Measurements from ENCODE around the gene DLGAP4. TPM values are rescaled to one million over a fixed set of nuclear protein-coding genes. Genes with fewer than 3 reads are reported as not detected.
A peak's percentile ranks its signal among the peaks of the same experiment; 100 is the strongest.
"Not testable (repeated sequence)": the region's sequence is repeated elsewhere in the genome, so short reads cannot be mapped to it uniquely, and the experiment has no call there.

DLGAP4 gene
- total and polyA plus RNA-seq, 8 donors, result 15.1 to 92.2 (median 33.5) TPM

DNA sequence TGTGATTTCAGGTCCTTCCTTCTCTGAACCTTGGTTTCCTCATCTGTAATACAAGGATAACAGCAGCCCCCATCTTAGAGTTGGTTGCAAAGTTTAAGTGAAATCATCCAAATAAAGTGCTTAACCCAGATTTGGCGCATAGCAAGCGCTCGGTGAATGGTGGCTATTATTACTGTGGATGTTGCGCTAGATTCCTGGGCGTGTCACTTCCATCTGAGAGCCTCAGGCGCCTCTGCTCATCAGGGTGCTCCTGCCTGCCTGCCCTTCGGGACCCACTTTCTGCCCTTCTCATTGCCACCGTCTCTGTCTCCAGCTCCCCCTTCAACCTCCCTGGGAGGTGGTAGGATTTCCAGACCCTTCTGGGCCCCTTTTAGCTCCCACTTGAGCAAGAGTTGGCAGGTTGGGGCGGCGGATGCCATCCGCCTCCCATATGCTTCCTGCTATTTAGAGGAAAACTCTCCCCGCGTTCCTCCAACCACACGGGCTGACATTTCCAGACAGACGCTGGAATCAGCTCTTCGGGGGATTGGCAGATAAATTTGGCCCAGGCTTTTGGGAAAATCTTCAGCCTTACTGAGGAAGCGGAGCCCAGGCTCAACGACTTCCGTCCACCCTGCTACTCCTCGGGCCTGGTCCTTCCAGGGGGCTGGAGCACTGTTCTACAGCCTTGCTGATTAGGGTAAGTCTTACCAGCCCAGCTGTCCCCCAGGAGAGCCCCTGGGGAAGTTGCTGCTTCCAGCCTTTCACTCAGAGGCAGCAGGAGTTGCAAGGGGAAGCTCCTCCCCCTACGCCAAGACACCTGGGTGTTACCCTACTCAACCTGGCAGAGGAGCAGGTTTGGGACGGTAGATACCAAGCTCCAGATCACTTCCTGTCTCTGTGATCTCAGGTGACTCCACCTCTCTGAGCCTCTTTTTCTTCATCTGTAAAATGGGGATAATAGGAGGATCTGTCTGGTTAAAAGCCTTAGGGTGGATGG lies 71.5 kb downstream of the DLGAP4 start:
- WGBS, 5 donors, result 62 to 67% (median 66%) methylated on average over 22 of the region's 22 CpGs
- Histone ChIP-seq H3K4me1 (no peaks in the 10 kb centered on the region), H3K4me3 (no peak overlapping the region), H3K36me3 (no peaks in the 10 kb centered on the region), H3K9me3 (peaks cover 0 to 13% (median 7%) of the 10 kb centered on the region in 4 donors), H3K27ac (no peak overlapping the region), H3K27me3 (peaks cover 0 to 61% (median 7%) of the 10 kb centered on the region in 3 donors)
- intact Hi-C loops (cut with DNase I; ENCODE audit: low total_unique reads), result no loop called here
- DNase-seq, result no peak
- TF ChIP-seq POLR2AphosphoS5 (IDR thresholded peaks at IDR 0.05) (no peak), POLR2A (IDR thresholded peaks at IDR 0.05) (no peak), EP300 (IDR thresholded peaks at IDR 0.05) (no peak)
- TF ChIP-seq, protein P1, sequence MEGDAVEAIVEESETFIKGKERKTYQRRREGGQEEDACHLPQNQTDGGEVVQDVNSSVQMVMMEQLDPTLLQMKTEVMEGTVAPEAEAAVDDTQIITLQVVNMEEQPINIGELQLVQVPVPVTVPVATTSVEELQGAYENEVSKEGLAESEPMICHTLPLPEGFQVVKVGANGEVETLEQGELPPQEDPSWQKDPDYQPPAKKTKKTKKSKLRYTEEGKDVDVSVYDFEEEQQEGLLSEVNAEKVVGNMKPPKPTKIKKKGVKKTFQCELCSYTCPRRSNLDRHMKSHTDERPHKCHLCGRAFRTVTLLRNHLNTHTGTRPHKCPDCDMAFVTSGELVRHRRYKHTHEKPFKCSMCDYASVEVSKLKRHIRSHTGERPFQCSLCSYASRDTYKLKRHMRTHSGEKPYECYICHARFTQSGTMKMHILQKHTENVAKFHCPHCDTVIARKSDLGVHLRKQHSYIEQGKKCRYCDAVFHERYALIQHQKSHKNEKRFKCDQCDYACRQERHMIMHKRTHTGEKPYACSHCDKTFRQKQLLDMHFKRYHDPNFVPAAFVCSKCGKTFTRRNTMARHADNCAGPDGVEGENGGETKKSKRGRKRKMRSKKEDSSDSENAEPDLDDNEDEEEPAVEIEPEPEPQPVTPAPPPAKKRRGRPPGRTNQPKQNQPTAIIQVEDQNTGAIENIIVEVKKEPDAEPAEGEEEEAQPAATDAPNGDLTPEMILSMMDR (IDR thresholded peaks at IDR 0.05), result no peak

DNA sequence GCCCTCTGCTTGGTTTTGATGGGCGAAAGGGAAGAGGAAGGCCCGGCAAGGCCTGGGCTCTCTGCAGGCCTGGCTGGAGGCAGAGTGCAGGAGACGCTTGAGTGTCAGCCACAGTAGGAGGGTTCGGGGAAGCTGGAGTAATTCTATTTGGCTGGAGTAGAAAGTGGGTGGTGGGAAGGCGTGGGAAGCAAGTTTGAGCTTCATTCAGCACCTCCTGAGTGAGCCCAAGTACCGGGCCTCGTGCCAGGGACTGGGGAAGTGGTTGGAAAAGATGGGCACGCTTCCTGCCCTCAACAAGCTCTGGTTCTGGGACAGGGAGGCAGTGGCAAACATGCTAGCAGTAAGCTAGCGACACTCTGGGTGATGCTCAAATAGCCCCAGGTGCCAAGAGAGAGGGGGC lies 72.5 kb downstream of the DLGAP4 start:
- intact Hi-C loops (cut with DNase I; ENCODE audit: low total_unique reads), result no loop called here
- no peaks in the 10 kb centered on the region for H3K36me3 ChIP-seq

DNA sequence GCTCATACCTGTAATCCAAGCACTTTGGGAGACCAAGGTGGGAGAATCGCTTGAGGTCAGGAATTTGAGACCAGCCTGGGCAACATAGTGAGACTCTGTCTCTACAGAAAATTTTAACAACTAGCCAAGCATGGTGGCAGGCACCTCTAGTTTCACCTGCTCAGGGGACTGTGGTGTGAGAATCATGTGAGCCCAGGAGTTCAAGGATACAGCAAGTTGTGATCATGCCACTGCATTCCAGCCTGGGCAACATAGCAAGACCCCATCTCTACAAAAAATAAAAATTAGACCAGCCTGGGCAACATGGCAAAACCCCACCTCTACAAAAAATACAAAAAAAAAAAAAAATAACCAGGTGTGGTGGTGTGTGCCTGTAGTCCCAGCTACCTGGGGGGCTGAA lies 73.8 kb downstream of the DLGAP4 start:
- H3K36me3 ChIP-seq; H3K27ac ChIP-seq; H3K4me3 ChIP-seq; H3K4me1 ChIP-seq; intact Hi-C loops (cut with DNase I; ENCODE audit: low total_unique reads); DNase-seq: not testable (repeated sequence)
- Histone ChIP-seq H3K9me3 (peaks cover 0 to 13% (median 7%) of the 10 kb centered on the region in 4 donors), H3K27me3 (peaks cover 0 to 48% (median 7%) of the 10 kb centered on the region in 3 donors)
- 84 to 95% (median 92%) methylated on average over 1 of the region's 1 CpG for WGBS, 5 donors

More for the DNA sequence above, 72.5 kb downstream of the DLGAP4 start:
- Histone ChIP-seq H3K27me3 (peaks cover 0 to 55% (median 7%) of the 10 kb centered on the region in 3 donors), H3K4me3 (no peak overlapping the region), H3K9me3 (peaks cover 0 to 13% (median 7%) of the 10 kb centered on the region in 4 donors), H3K27ac (no peak overlapping the region), H3K4me1 (no peaks in the 10 kb centered on the region)
- TF ChIP-seq, protein P1 (IDR thresholded peaks at IDR 0.05), result no peak
- TF ChIP-seq EP300 (IDR thresholded peaks at IDR 0.05) (no peak), POLR2AphosphoS5 (IDR thresholded peaks at IDR 0.05) (no peak), POLR2A (IDR thresholded peaks at IDR 0.05) (no peak)
- WGBS, 5 donors, result 59 to 75% (median 74%) methylated on average over 9 of the region's 9 CpGs
- DNase-seq, result no peak

DNA sequence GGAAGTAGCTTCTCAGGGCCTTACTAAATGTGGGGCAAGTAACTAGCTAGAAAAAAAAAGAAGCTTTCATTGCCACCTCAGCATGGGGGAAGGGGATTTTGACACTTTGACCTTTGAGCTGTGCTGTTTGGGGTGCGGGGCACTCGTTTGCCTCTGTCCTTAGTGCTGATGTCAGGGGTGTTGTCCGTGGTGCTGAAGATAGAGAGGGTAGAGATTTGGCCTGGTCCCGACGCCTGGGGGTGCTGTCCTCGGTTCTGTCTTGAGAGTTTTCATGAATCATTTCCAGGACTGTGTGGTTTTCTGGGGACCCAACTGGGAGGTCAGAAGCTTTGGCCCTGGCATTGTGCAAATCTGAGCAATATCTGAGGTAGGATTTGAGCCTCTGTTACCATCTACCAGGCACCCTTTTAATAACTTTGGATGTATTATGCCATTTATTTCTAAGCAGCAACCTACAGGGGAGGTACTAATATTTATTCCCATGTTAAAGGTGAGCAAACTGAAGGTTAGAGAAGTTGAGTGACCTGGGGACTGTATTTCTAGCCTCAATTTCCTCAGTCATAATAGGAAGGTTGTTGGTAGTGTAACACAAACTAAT lies 78.0 kb downstream of the DLGAP4 start:
- H3K27ac ChIP-seq, result no peak overlapping the region
- peaks cover 0 to 13% (median 7%) of the 10 kb centered on the region in 4 donors for H3K9me3 ChIP-seq
- intact Hi-C loops (cut with DNase I; ENCODE audit: low total_unique reads), result no loop called here
- peak in 1 of 2 donors; percentile 61 for DNase-seq
- no peak overlapping the region for H3K4me3 ChIP-seq
- TF ChIP-seq, protein P1 (IDR thresholded peaks at IDR 0.05), result no peak
- TF ChIP-seq POLR2AphosphoS5 (IDR thresholded peaks at IDR 0.05), result no peak
- TF ChIP-seq EP300 (IDR thresholded peaks at IDR 0.05), result no peak
- no peak for TF ChIP-seq POLR2A (IDR thresholded peaks at IDR 0.05)
- WGBS, 5 donors, result 1 to 3% (median 1%) methylated on average over 6 of the region's 6 CpGs
- no peaks in the 10 kb centered on the region for H3K36me3 ChIP-seq
- peaks cover 0 to 20% (median 0%) of the 10 kb centered on the region in 3 donors for H3K27me3 ChIP-seq
- H3K4me1 ChIP-seq, result no peaks in the 10 kb centered on the region

Measured in stomach (tissue), 9 donors.